GM19397 (cell line): Measurements from ENCODE around the gene CRYGS.
"Not testable (repeated sequence)": the region's sequence is repeated elsewhere in the genome, so short reads cannot be mapped to it uniquely, and the experiment has no call there.

Experiments used
- ATAC-seq: cut with Tn5 transposase; IDR thresholded peaks from one replicate; pipeline ENCODE4 v1.9.1; 2021; ENCODE audit warnings: mild to moderate bottlenecking, moderate library complexity; ENCODE audit not compliant: unreplicated experiment

CRYGS gene

GRCh38 chr3:186520431-186520830 lies 23.7 kb downstream of the CRYGS start:
- no peak for ATAC-seq

GRCh38 chr3:186519021-186519658 lies 25.0 kb downstream of the CRYGS start:
- peak; percentile 41 for ATAC-seq

GRCh38 chr3:186517218-186517617 lies 27.0 kb downstream of the CRYGS start:
- no peak for ATAC-seq

- ATAC-seq, result no peak
These were observed 27.5 kb downstream of the CRYGS start for GRCh38 chr3:186516646-186517045.

GRCh38 chr3:186515125-186515524 lies 29.1 kb downstream of the CRYGS start:
- no peak for ATAC-seq

GRCh38 chr3:186514296-186515002 lies 29.7 kb downstream of the CRYGS start:
- no peak for ATAC-seq

GRCh38 chr3:186513386-186513785 lies 30.8 kb downstream of the CRYGS start:
- no peak for ATAC-seq

GRCh38 chr3:186512570-186513302 lies 31.4 kb downstream of the CRYGS start:
- no peak for ATAC-seq

- ATAC-seq, result no peak
These were observed 32.5 kb downstream of the CRYGS start for GRCh38 chr3:186511702-186512101.

GRCh38 chr3:186511245-186511644 lies 32.9 kb downstream of the CRYGS start:
- ATAC-seq, result peak; percentile 68

GRCh38 chr3:186510374-186511079 lies 33.7 kb downstream of the CRYGS start:
- ATAC-seq, result no peak

- no peak for ATAC-seq
These were observed 34.8 kb downstream of the CRYGS start for GRCh38 chr3:186509423-186509822.

GRCh38 chr3:186506857-186507256 lies 37.3 kb downstream of the CRYGS start:
- no peak for ATAC-seq

GRCh38 chr3:186506191-186506739 lies 37.9 kb downstream of the CRYGS start:
- ATAC-seq, result no peak

GRCh38 chr3:186502966-186503712 lies 41.0 kb downstream of the CRYGS start:
- ATAC-seq, result no peak

GRCh38 chr3:186502138-186502948 lies 41.8 kb downstream of the CRYGS start:
- no peak for ATAC-seq

- not testable (repeated sequence) for ATAC-seq
These were observed 44.2 kb downstream of the CRYGS start for GRCh38 chr3:186499949-186500348.

- ATAC-seq, result not testable (repeated sequence)
These were observed 46.2 kb downstream of the CRYGS start for GRCh38 chr3:186498022-186498421.

- ATAC-seq, result no peak
These were observed 46.6 kb downstream of the CRYGS start for GRCh38 chr3:186497608-186498007.
